OCI-LY3 (cell line): Measurements from ENCODE around the gene CAMK1D.

Experiments used
- H2AFZ ChIP-seq: fragments of 200-600, 300-600 bp; shearing (Covaris generic); 2 replicates; pipeline ENCODE4 v1.6.0; 2014; ENCODE audit warnings: antibody characterized with exemption, low read depth, low read length
- H3K27ac ChIP-seq: fragments of 200-600, 300-600 bp; sonication (generic); 2 replicates; pipeline ENCODE4 v1.5.1; 2014; ENCODE audit warnings: mild to moderate bottlenecking, low read length, moderate library complexity, mixed read lengths
- H3K27me3 ChIP-seq: fragments of 200-600, 300-600 bp; sonication (generic); 2 replicates; pipeline ENCODE4 v1.6.1; 2014; ENCODE audit warnings: low read depth, low read length, mixed read lengths
- H3K36me3 ChIP-seq: fragments of 200-600, 300-600 bp; sonication (generic); replicated peaks from 2 replicates; pipeline ENCODE3; 2014; ENCODE audit warnings: low read depth, low read length, mixed read lengths
- H3K4me1 ChIP-seq: fragments of 300-600, 200-600 bp; sonication (generic); 2 replicates; pipeline ENCODE4 v1.6.1; 2014; ENCODE audit warnings: low read length, mixed read lengths
- H3K4me2 ChIP-seq: fragments of 200-600, 300-600 bp; sonication (generic); 2 replicates; pipeline ENCODE4 v1.6.1; 2014; ENCODE audit warnings: low read length, mixed read lengths
- H3K4me3 ChIP-seq: fragments of 300-600, 200-600 bp; sonication (generic); 2 replicates; pipeline ENCODE4 v1.5.1; 2014; ENCODE audit warnings: antibody characterized with exemption, mild to moderate bottlenecking, low read length, moderate library complexity
- H3K79me2 ChIP-seq: fragments of 300-600, 200-600 bp; shearing (Covaris generic); 2 replicates; pipeline ENCODE4 v1.6.1; 2014; ENCODE audit warnings: mild to moderate bottlenecking, low read length, mixed read lengths
- H3K9ac ChIP-seq: fragments of 300-600, 200-600 bp; shearing (Covaris generic); 2 replicates; pipeline ENCODE4 v1.6.0; 2014; ENCODE audit warnings: mild to moderate bottlenecking, low read length, moderate library complexity
- H3K9me3 ChIP-seq: fragments of 200-600, 300-600 bp; shearing (Covaris generic); 2 replicates; pipeline ENCODE4 v1.6.1; 2014; ENCODE audit warnings: low read length, mixed read lengths; ENCODE audit not compliant: insufficient read depth
- H4K20me1 ChIP-seq: fragments of 200-600, 300-600 bp; sonication (generic); 2 replicates; pipeline ENCODE4 v1.6.1; 2016; ENCODE audit warnings: low read length, mixed read lengths; ENCODE audit not compliant: insufficient read depth
- EZH2phosphoT487 ChIP-seq: fragments of 200-600 bp; shearing (Covaris generic); IDR thresholded peaks from 2 replicates; pipeline ENCODE4 v1.6.1; 2018; ENCODE audit warnings: antibody characterized with exemption, mixed run types, low read depth
- TF ChIP-seq, protein P1 (sequence below): fragments of 200-600, 300-600 bp; sonication (generic); IDR thresholded peaks from 2 replicates; pipeline ENCODE4 v1.5.1; 2014; ENCODE audit warnings: antibody characterized with exemption, low read length, low read depth

Gene CAMK1D

DNA sequence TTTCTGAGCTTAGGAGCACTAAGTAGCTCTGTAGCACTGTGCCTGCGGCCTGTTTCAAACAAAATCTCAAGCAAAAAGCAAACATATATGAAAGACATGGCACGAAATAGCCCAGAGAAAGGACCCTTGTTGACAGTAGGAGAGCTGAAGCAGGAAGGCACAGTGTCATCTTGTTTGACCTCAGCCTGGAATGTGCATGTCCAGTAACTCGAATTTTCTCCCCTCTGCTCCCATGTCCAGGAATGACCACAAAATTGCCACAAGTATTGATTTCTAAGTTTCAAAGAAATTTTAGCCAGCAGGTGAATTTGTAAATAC is 351.2 kb downstream of the CAMK1D start:
- Histone ChIP-seq H3K9me3 (no peaks in the 10 kb centered on the region), H3K36me3 (no peaks in the 10 kb centered on the region), H3K79me2 (no peaks in the 10 kb centered on the region), H3K4me2 (no peak overlapping the region), H3K4me1 (no peaks in the 10 kb centered on the region), H3K27me3 (no peaks in the 10 kb centered on the region), H4K20me1 (no peaks in the 10 kb centered on the region), H2AFZ (no peak overlapping the region), H3K9ac (no peak overlapping the region), H3K27ac (no peak overlapping the region), H3K4me3 (no peak overlapping the region)
- TF ChIP-seq EZH2phosphoT487: no peak
- TF ChIP-seq, protein P1, sequence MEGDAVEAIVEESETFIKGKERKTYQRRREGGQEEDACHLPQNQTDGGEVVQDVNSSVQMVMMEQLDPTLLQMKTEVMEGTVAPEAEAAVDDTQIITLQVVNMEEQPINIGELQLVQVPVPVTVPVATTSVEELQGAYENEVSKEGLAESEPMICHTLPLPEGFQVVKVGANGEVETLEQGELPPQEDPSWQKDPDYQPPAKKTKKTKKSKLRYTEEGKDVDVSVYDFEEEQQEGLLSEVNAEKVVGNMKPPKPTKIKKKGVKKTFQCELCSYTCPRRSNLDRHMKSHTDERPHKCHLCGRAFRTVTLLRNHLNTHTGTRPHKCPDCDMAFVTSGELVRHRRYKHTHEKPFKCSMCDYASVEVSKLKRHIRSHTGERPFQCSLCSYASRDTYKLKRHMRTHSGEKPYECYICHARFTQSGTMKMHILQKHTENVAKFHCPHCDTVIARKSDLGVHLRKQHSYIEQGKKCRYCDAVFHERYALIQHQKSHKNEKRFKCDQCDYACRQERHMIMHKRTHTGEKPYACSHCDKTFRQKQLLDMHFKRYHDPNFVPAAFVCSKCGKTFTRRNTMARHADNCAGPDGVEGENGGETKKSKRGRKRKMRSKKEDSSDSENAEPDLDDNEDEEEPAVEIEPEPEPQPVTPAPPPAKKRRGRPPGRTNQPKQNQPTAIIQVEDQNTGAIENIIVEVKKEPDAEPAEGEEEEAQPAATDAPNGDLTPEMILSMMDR: no peak

DNA sequence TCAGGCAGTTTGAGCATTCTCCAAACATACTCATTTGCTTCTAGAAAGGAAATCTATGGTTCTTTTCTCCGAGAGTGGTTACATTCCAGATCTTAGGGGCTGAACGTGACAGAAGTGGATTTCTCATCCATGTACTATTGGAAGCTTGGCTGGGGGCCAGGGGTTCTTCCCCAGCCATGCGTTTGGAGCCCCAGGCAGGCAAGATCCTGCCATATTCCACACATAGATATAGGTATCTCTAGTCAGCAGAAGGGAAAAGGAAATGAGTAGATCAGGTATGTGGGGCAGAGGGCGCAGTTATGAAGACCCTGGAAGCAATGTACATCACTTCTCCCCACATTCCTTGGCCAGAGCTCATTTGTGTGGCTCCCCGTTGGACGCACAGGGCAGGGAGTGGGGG is 352.3 kb downstream of the CAMK1D start:
- H4K20me1 ChIP-seq: 0 out of 2 replicates have a peak, but pooled peaks cover under 1% of the 10 kb centered on the region
- H3K36me3 ChIP-seq: no peaks in the 10 kb centered on the region
- H3K27me3 ChIP-seq: no peaks in the 10 kb centered on the region
- no peak overlapping the region for H2AFZ ChIP-seq
- no peak overlapping the region for H3K9ac ChIP-seq
- no peak for TF ChIP-seq EZH2phosphoT487
- TF ChIP-seq, protein P1: no peak
- no peaks in the 10 kb centered on the region for H3K9me3 ChIP-seq
- H3K4me1 ChIP-seq: no peaks in the 10 kb centered on the region
- no peak overlapping the region for H3K4me3 ChIP-seq
- no peak overlapping the region for H3K27ac ChIP-seq
- no peak overlapping the region for H3K4me2 ChIP-seq
- H3K79me2 ChIP-seq: no peaks in the 10 kb centered on the region

DNA sequence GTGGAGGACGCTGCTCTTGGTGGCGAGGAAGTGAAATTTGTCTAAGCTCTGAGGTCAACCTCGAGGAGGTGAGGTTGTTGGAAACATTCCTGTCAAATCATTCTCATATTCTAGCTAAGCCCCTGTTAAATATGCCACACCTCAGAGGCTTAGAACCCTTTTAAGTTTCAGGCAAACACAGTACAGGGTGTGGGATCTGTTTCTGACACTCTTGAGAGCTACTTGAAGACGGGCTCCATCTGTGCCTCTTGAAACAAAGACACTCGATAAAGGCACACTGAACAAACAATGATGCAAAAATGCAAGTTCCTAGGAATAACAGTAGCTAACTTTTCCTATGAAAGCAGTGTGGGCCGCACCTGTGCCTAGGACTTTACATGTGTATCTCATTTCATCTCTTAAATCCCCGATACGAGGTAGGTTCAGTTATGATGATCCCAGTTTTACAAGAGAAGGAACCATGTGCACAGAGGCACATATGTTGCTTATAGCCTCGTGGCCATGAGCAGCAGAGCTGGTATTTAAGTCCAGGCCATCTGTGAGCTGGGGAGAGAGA is 352.9 kb downstream of the CAMK1D start:
- Histone ChIP-seq H3K9ac (no peak overlapping the region), H3K4me1 (no peaks in the 10 kb centered on the region), H3K27me3 (no peaks in the 10 kb centered on the region), H3K79me2 (no peaks in the 10 kb centered on the region), H3K27ac (no peak overlapping the region), H3K36me3 (no peaks in the 10 kb centered on the region), H3K4me3 (no peak overlapping the region), H2AFZ (no peak overlapping the region), H3K4me2 (no peak overlapping the region), H4K20me1 (peaks cover 7% of the 10 kb centered on the region; the same call in 1 of the 2 replicates), H3K9me3 (no peaks in the 10 kb centered on the region)
- no peak for TF ChIP-seq EZH2phosphoT487
- TF ChIP-seq, protein P1: no peak

DNA sequence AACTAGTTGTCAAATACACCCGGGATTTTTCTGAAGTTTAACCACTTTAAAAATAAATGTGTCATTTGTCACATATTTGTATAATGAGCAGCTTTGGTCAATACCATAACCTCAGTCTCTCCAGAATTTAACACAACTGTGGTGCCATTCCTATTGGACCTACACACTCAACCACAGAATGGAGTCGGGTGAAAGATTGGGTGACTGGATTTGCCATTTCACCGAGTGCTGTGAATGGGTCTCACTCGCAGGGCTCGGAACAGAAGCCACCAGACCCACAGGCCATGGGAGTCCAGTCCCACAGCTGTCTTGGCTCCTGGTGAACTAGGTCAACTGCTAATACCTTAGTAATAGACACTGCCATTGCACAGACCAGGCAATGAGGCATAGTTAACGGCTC is 353.8 kb downstream of the CAMK1D start:
- Histone ChIP-seq H3K79me2 (no peaks in the 10 kb centered on the region), H3K27me3 (no peaks in the 10 kb centered on the region), H3K4me1 (no peaks in the 10 kb centered on the region), H3K36me3 (no peaks in the 10 kb centered on the region), H3K9ac (no peak overlapping the region), H3K9me3 (no peaks in the 10 kb centered on the region), H4K20me1 (peaks cover 12% of the 10 kb centered on the region), H2AFZ (no peak overlapping the region), H3K4me3 (no peak overlapping the region), H3K27ac (no peak overlapping the region), H3K4me2 (no peak overlapping the region)
- no peak for TF ChIP-seq EZH2phosphoT487
